ENCODE data around the gene AFAP1. TPM values are rescaled to one million over a fixed set of nuclear protein-coding genes. Genes with fewer than 3 reads are reported as not detected.

The AFAP1 gene
- total RNA-seq, 1 experiment from 2014 or later: 22.5 TPM

GRCh38 chr4:7762376-7763030 is 177.2 kb downstream of the AFAP1 start:
- CTCF ChIA-PET: interaction anchor here (0.7 to 1.1 kb wide), 5 partner anchors 10 to 57 kb away, joined by 3 to 5 read pairs (median 4); no protein-coding TSS in a partner anchor
- no peak for TF ChIP-seq CTCF (IDR thresholded peaks at IDR 0.05; ENCODE audit: unreplicated experiment)
- no peak for DNase-seq (ENCODE audit: unreplicated experiment)
- POLR2A ChIA-PET: no interaction called here
- H3K9me3 Mint-ChIP-seq (ENCODE audit: unreplicated experiment): no peaks in the 10 kb centered on the region
- intact Hi-C loops (cut with micrococcal nuclease): no loop called here
- no TSS peak for BruUV-seq (replicated peaks)
- H3K4me3 Mint-ChIP-seq (ENCODE audit: unreplicated experiment): no peak overlapping the region
- H3K27ac Mint-ChIP-seq (ENCODE audit: low read depth, unreplicated experiment): no peak overlapping the region
- no peaks in the 10 kb centered on the region for H3K4me1 Mint-ChIP-seq (ENCODE audit: insufficient read depth, unreplicated experiment)
- H3K27me3 Mint-ChIP-seq (ENCODE audit: insufficient read depth, unreplicated experiment): no peaks in the 10 kb centered on the region
- H3K36me3 Mint-ChIP-seq (ENCODE audit: insufficient read depth, unreplicated experiment): peaks cover 23% of the 10 kb centered on the region

GRCh38 chr4:7761720-7762119 is 177.9 kb downstream of the AFAP1 start:
- intact Hi-C loops (cut with micrococcal nuclease): no loop called here
- H3K4me1 Mint-ChIP-seq (ENCODE audit: insufficient read depth, unreplicated experiment): no peaks in the 10 kb centered on the region
- POLR2A ChIA-PET: no interaction called here
- TF ChIP-seq CTCF (IDR thresholded peaks at IDR 0.05; ENCODE audit: unreplicated experiment): peak; percentile 41
- peaks cover 23% of the 10 kb centered on the region for H3K36me3 Mint-ChIP-seq (ENCODE audit: insufficient read depth, unreplicated experiment)
- CTCF ChIA-PET: interaction anchor here (0.5 to 1.1 kb wide), 8 partner anchors 8 to 549 kb away, joined by 3 to 5 read pairs (median 4); no protein-coding TSS in a partner anchor
- no peaks in the 10 kb centered on the region for H3K9me3 Mint-ChIP-seq (ENCODE audit: unreplicated experiment)
- no peak overlapping the region for H3K27ac Mint-ChIP-seq (ENCODE audit: low read depth, unreplicated experiment)
- DNase-seq (ENCODE audit: unreplicated experiment): peak; percentile 28
- H3K27me3 Mint-ChIP-seq (ENCODE audit: insufficient read depth, unreplicated experiment): no peaks in the 10 kb centered on the region
- no TSS peak for BruUV-seq (replicated peaks)
- H3K4me3 Mint-ChIP-seq (ENCODE audit: unreplicated experiment): no peak overlapping the region

GRCh38 chr4:7761312-7761711 is 178.3 kb downstream of the AFAP1 start:
- ChIA-PET POLR2A (no interaction called here), CTCF (interaction anchor here (0.6 to 1.1 kb wide), 6 partner anchors 8 to 549 kb away, joined by 3 to 5 read pairs (median 4); no protein-coding TSS in a partner anchor)
- BruUV-seq (replicated peaks): no TSS peak
- Mint-ChIP-seq H3K27me3 (ENCODE audit: insufficient read depth, unreplicated experiment) (no peaks in the 10 kb centered on the region), H3K4me3 (ENCODE audit: unreplicated experiment) (no peak overlapping the region), H3K36me3 (ENCODE audit: insufficient read depth, unreplicated experiment) (peaks cover 23% of the 10 kb centered on the region), H3K4me1 (ENCODE audit: insufficient read depth, unreplicated experiment) (no peaks in the 10 kb centered on the region), H3K9me3 (ENCODE audit: unreplicated experiment) (no peaks in the 10 kb centered on the region), H3K27ac (ENCODE audit: low read depth, unreplicated experiment) (no peak overlapping the region)
- no peak for DNase-seq (ENCODE audit: unreplicated experiment)
- TF ChIP-seq CTCF (IDR thresholded peaks at IDR 0.05; ENCODE audit: unreplicated experiment): no peak
- intact Hi-C loops (cut with micrococcal nuclease): no loop called here

GRCh38 chr4:7760706-7761105 is 179.0 kb downstream of the AFAP1 start:
- H3K4me3 Mint-ChIP-seq (ENCODE audit: unreplicated experiment): no peak overlapping the region
- H3K9me3 Mint-ChIP-seq (ENCODE audit: unreplicated experiment): no peaks in the 10 kb centered on the region
- no peak for TF ChIP-seq CTCF (IDR thresholded peaks at IDR 0.05; ENCODE audit: unreplicated experiment)
- POLR2A ChIA-PET: no interaction called here
- no peak overlapping the region for H3K27ac Mint-ChIP-seq (ENCODE audit: low read depth, unreplicated experiment)
- CTCF ChIA-PET: interaction anchor here (0.6 kb wide), 1 partner anchor 33 kb away, joined by 5 read pairs; no protein-coding TSS in a partner anchor
- H3K36me3 Mint-ChIP-seq (ENCODE audit: insufficient read depth, unreplicated experiment): peaks cover 23% of the 10 kb centered on the region
- intact Hi-C loops (cut with micrococcal nuclease): no loop called here
- H3K27me3 Mint-ChIP-seq (ENCODE audit: insufficient read depth, unreplicated experiment): no peaks in the 10 kb centered on the region
- no peaks in the 10 kb centered on the region for H3K4me1 Mint-ChIP-seq (ENCODE audit: insufficient read depth, unreplicated experiment)
- no peak for DNase-seq (ENCODE audit: unreplicated experiment)
- no TSS peak for BruUV-seq (replicated peaks)

Data from MCF 10A (cell line).